HG03460 (cell line): ENCODE results near the gene LILRA6.
"Not testable (repeated sequence)": the region's sequence is repeated elsewhere in the genome, so short reads cannot be mapped to it uniquely, and the experiment has no call there.

ENCODE experiments used
- ATAC-seq: cut with Tn5 transposase; IDR thresholded peaks from one replicate; pipeline ENCODE4 v1.9.1; 2021; ENCODE audit not compliant: unreplicated experiment

Gene LILRA6

DNA sequence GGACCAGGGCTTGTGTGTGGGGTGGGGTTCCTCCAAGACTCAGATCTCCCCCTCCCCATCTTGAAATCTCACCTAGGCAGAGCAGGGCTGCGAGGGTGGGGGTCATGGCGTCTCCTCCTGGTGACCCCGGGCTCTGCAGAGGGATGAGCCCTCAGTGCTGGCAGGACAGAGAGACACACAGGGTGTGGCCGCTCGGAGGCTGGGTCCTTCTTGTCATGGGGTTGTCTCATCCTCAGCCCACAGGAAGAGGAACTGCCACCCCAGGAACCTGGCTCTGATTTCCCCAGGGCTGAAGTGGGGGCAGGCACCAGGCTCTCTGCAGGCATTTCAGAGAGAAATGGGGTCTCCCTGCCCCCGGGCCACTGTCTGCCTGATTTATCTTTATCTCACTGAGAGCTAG lies at the start of gene LILRA6:
Gene LILRA6, minus strand, starts transcription at position 145 of the 400 bp plus-strand sequence.
- not testable (repeated sequence) for ATAC-seq

DNA sequence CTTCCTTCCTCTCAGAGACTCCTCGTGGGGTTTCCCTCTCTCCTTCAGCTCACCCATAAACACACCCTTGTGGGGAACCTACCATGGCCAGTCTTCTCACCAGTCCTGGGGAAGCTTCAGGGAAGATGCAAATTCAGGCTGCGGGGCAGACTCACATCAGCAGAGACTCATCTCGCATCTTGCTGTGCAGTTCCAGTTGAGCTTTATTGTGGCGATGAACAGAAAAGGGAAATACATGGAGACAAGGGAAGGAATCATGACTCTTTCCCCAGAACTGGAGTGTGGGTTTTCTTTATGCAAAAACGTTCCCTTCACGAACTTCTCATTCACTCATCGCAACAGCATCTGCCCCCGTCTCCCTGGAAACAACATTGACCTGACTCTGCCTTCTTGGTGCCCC lies 46.6 kb upstream of the LILRA6 start:
- ATAC-seq, result not testable (repeated sequence)

DNA sequence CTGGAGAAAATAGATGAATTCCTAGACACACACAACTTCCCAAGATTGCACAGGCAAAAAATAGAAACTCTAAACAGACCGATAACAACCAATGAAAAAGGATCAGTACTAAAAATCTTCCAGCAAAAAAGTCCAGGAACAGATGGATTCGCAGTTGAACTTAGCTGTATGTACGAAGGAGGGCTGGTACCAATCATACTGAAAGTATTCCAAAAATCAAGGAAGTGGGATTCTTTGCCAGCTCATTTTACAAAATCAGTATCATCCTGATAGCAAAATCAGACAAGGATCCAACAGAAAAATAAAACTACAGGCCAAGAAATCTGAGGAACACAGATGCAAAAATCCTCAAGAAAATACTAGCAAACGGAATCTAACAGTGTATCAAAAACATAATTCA lies 44.9 kb upstream of the LILRA6 start:
- no peak for ATAC-seq

GRCh38 chr19:54286283-54286682 lies 43.7 kb upstream of the LILRA6 start:
- not testable (repeated sequence) for ATAC-seq

GRCh38 chr19:54285427-54286056 lies 43.0 kb upstream of the LILRA6 start:
- ATAC-seq, result not testable (repeated sequence)

GRCh38 chr19:54282686-54283470 lies 40.3 kb upstream of the LILRA6 start:
- ATAC-seq, result no peak

DNA sequence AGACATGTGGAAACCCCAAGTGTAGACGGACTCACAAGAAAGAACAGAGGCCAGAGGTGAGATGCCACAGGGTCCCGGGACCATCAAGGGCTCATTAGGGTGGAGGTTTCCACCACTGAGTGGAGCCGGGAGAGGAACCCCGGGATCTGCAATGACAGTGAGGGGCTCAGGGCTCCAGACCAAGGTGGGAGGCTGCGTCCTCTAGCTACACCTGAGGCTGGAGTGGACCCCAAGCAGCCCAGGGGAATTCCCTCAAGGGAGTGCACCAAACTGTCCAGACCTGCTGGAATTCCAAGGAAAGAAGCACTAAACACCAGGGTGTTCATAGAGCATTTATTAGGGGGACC lies 39.1 kb upstream of the LILRA6 start:
- not testable (repeated sequence) for ATAC-seq

GRCh38 chr19:54281007-54281728 lies 38.6 kb upstream of the LILRA6 start, which contains the start of gene LILRB2:
TSS of gene LILRB2 (minus strand) at chr19:54281110. CDS start at chr19:54280496, 614 bp downstream.
- ATAC-seq, result no peak

DNA sequence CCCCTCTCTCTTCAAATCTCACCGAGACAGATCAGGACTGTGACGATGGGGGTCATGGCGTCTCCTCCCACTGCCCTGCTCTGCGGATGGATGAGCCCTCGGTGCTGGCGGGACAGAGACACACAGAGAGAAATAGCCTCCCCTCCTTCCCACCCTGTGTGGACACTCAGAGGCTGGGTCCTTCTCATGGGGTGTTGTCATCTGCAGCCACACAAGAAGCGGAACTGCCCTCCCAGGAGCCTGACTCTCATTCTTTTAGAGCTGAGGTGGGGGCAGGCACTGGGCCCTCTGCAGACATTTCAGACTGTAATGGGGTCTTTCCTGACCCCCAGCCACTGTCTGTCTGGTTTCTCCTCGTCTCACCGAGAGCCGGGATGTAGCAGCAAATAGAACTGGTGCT lies 37.9 kb upstream of the LILRA6 start:
- ATAC-seq, result not testable (repeated sequence)

DNA sequence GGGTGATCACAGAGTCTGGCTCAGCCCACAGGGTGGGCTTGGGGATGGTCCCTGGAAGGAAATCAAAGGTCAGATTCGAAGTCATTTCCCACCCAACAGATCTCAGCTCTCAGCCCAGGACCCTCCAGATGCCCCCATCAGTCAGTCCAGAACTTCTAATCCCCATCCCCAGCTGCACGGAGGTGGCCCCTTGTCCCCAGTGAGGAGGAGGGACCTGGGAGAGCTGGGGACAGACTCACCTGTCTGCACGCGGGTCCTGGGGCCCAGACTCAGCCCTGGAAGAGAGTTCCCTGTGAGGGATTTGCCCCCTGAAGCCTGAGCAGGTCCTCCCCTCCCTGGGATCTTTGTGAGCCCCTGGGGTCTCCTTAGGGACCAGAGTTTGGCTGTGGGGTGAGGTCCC lies 37.4 kb upstream of the LILRA6 start:
- ATAC-seq, result not testable (repeated sequence)

GRCh38 chr19:54279406-54279962 lies 36.9 kb upstream of the LILRA6 start:
- ATAC-seq, result no peak

GRCh38 chr19:54278571-54279195 lies 36.1 kb upstream of the LILRA6 start:
- not testable (repeated sequence) for ATAC-seq

- ATAC-seq, result not testable (repeated sequence)
Measured at GRCh38 chr19:54278056-54278455, 35.5 kb upstream of the LILRA6 start.

GRCh38 chr19:54277111-54277615 lies 34.6 kb upstream of the LILRA6 start:
- ATAC-seq, result not testable (repeated sequence)

DNA sequence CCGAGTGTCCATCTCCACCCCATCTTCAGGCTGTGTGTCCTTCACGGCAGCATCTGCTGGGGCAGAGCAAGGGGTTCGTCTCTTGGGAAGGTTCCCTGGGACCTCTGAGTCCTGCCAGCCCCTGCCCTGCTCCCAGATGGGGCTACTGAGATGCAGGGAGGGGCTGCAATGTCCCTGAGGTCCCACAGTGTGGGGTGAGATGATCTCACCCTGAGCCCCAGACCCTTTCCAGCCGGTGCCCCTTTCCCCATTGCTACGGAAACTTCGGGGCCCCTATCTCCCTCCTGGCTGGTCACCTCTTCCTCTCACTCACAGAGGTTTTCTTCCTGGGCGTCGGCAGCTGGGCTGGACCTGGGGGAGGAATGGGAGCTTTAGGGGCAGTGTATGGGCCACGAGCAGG lies 33.4 kb upstream of the LILRA6 start:
- no peak for ATAC-seq

- ATAC-seq, result not testable (repeated sequence)
Measured at GRCh38 chr19:54274516-54274915, 31.9 kb upstream of the LILRA6 start.

DNA sequence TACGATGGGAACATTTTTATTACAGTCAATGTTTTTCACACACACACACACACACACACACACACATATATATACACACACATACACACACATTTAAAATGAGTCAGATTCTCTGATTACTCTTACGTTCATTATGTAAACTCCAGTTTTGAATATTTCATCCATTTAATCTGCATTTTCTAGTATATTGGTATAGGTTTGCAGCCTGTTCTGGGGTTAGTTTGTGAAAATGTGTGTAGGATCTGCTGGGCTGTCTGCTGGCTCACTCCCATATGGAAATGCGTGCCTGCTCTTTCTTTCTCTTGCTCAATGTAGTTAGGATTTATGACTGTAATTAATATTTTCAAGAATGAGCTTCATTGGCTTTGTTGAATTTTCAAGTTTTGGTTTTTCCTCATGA lies 31.2 kb upstream of the LILRA6 start:
- no peak for ATAC-seq

GRCh38 chr19:54272181-54272580 lies 29.6 kb upstream of the LILRA6 start:
- ATAC-seq, result not testable (repeated sequence)

- not testable (repeated sequence) for ATAC-seq
Measured at GRCh38 chr19:54271587-54271986, 29.0 kb upstream of the LILRA6 start.

GRCh38 chr19:54271106-54271505 lies 28.5 kb upstream of the LILRA6 start:
- ATAC-seq, result no peak

DNA sequence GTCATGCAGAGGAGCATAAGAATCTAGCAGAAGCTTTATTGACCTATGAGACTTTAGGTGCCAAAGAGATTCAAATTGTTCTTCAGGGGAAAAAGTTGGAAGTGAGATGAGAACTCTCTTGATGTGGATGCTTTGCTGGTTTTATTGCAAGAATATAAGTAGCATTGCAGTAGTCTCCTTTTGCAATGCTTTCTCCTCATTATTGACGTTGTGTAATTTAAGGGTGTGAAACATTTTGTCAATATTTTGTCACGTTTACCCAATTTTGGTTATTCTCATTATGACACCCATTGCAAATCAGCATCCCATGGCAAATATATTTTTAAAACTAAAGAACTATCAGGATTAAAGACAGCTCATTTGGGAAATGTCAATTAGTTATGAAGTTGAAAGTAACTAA lies 26.3 kb upstream of the LILRA6 start:
- ATAC-seq, result no peak
